DOHH2 (cell line): ENCODE measurements around the gene CRYBG2.

ENCODE experiments used
- H3F3A ChIP-seq: fragments of 200-600 bp; sonication (generic), shearing (Covaris generic); 2 replicates; pipeline ENCODE4 v1.6.0; 2016; ENCODE audit warnings: antibody characterized with exemption, mild to moderate bottlenecking; ENCODE audit not compliant: control insufficient read depth, insufficient read depth
- H3K27ac ChIP-seq: fragments of 200-600 bp; sonication (generic); 2 replicates; pipeline ENCODE4 v1.5.1; 2014; ENCODE audit warnings: low read depth, mild to moderate bottlenecking, low read length, moderate library complexity
- H3K27me3 ChIP-seq: fragments of 200-600 bp; sonication (generic); 2 replicates; pipeline ENCODE4 v1.6.1; 2014; ENCODE audit warnings: mild to moderate bottlenecking, low read length, mixed read lengths; ENCODE audit not compliant: control insufficient read depth
- H3K36me3 ChIP-seq: fragments of 200-600 bp; sonication (generic); 2 replicates; pipeline ENCODE4 v1.6.1; 2014; ENCODE audit warnings: mild to moderate bottlenecking, low read length, moderate library complexity, mixed read lengths; ENCODE audit not compliant: control insufficient read depth
- H3K4me1 ChIP-seq: fragments of 200-600 bp; sonication (generic); 2 replicates; pipeline ENCODE4 v1.6.1; 2014; ENCODE audit warnings: mild to moderate bottlenecking, low read length, mixed read lengths; ENCODE audit not compliant: control insufficient read depth
- H3K4me2 ChIP-seq: fragments of 200-600 bp; sonication (generic); 2 replicates; pipeline ENCODE4 v1.6.0; 2014; ENCODE audit warnings: mild to moderate bottlenecking, low read length, moderate library complexity
- H3K4me3 ChIP-seq: fragments of 200-600 bp; sonication (generic); 2 replicates; pipeline ENCODE4 v1.5.1; 2014; ENCODE audit warnings: mild to moderate bottlenecking, low read length, mixed read lengths
- H3K79me2 ChIP-seq: fragments of 200-600 bp; sonication (generic); 2 replicates; pipeline ENCODE4 v1.6.1; 2014; ENCODE audit warnings: mild to moderate bottlenecking, low read length, mixed read lengths; ENCODE audit not compliant: control insufficient read depth
- H3K9me2 ChIP-seq: fragments of 200-600 bp; sonication (generic); replicated peaks from 2 replicates; pipeline ENCODE4 v1.6.1; 2014; ENCODE audit warnings: mild to moderate bottlenecking, low read length, mixed read lengths; ENCODE audit not compliant: control insufficient read depth
- H3K9me3 ChIP-seq: fragments of 200-600 bp; sonication (generic); 2 replicates; pipeline ENCODE4 v1.6.1; 2014; ENCODE audit warnings: antibody characterized with exemption, low read length, mixed read lengths; ENCODE audit not compliant: control insufficient read depth, insufficient read depth
- H4K20me1 ChIP-seq: fragments of 200-600 bp; sonication (generic); 2 replicates; pipeline ENCODE4 v1.6.0; 2014; ENCODE audit warnings: low read depth, mild to moderate bottlenecking, antibody characterized with exemption, low read length, moderate library complexity; ENCODE audit not compliant: control insufficient read depth, insufficient read depth
- CTCF ChIP-seq: fragments of 200-600 bp; sonication (generic); IDR thresholded peaks from one replicate; pipeline ENCODE4 v1.5.1; 2014; ENCODE audit warnings: antibody characterized with exemption, mild to moderate bottlenecking, low read depth, low read length; ENCODE audit not compliant: poor library complexity, severe bottlenecking
- EZH2phosphoT487 ChIP-seq: fragments of 200-600 bp; sonication (generic); IDR thresholded peaks from 2 replicates; pipeline ENCODE4 v1.6.1; 2017; ENCODE audit warnings: borderline replicate concordance, mild to moderate bottlenecking, antibody characterized with exemption, low read length, moderate library complexity, mixed read lengths

Gene CRYBG2

DNA sequence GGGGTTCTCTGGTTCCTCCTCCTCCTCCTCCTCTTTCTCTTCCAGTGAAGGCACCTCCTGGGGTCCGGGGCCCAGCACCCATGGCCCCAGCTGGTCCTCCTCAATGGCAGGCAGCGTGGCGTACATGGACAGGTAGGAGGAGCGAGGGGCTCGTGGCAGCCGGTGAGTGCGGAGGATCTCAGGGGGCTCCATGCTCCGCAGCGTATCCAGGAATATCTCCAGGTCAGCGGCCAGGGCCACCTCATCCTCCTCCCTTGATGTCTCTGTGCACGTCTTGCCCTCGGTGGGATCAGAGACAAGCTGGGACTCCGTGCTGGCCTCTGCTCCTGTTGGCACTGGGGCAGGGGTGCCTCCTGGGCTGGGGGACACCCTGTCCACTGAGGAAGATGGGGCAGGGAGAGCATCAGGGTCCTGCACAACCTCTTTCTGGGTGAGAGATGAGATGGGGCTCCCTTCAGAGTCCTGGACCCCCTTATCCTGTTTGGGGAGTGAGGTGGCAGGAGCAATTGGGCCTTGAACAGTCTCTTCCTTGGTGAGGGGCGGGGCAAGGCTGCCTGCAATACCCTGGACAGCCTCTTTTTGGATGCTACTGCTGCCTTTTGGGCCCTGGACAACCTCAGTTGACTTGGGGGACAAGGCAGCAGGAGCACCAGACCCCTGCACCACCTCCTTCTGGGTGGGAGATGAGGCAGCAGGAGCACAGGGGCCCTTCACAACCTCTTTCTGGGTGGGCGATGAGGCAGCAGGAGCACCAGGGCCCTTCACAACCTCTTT lies 9.6 kb downstream of the CRYBG2 start:
- no peaks in the 10 kb centered on the region for H3K36me3 ChIP-seq
- no peaks in the 10 kb centered on the region for H3F3A ChIP-seq
- no peaks in the 10 kb centered on the region for H3K9me2 ChIP-seq
- no peaks in the 10 kb centered on the region for H4K20me1 ChIP-seq
- H3K27me3 ChIP-seq = peaks cover 10% of the 10 kb centered on the region
- no peaks in the 10 kb centered on the region for H3K9me3 ChIP-seq
- TF ChIP-seq CTCF = no peak
- TF ChIP-seq EZH2phosphoT487 = no peak
- H3K79me2 ChIP-seq = no peaks in the 10 kb centered on the region
- no peaks in the 10 kb centered on the region for H3K4me1 ChIP-seq
- H3K4me3 ChIP-seq = no peak overlapping the region
- no peak overlapping the region for H3K4me2 ChIP-seq
- no peak overlapping the region for H3K27ac ChIP-seq

GRCh38 chr1:26340047-26340481 lies 13.9 kb downstream of the CRYBG2 start:
- Histone ChIP-seq H3K27ac (no peak overlapping the region), H3K4me3 (no peak overlapping the region), H3K79me2 (no peaks in the 10 kb centered on the region), H4K20me1 (no peaks in the 10 kb centered on the region), H3K27me3 (peaks cover 27% of the 10 kb centered on the region), H3K9me2 (no peaks in the 10 kb centered on the region), H3F3A (peaks cover 7% of the 10 kb centered on the region; the same call in 1 of the 2 replicates), H3K9me3 (no peaks in the 10 kb centered on the region), H3K36me3 (no peaks in the 10 kb centered on the region), H3K4me1 (peaks cover 21% of the 10 kb centered on the region), H3K4me2 (no peak overlapping the region)
- no peak for TF ChIP-seq CTCF
- no peak for TF ChIP-seq EZH2phosphoT487

- Histone ChIP-seq H3F3A (peaks cover 7% of the 10 kb centered on the region; the same call in 1 of the 2 replicates), H3K79me2 (no peaks in the 10 kb centered on the region), H4K20me1 (no peaks in the 10 kb centered on the region), H3K4me2 (no peak overlapping the region), H3K4me1 (peaks cover 21% of the 10 kb centered on the region), H3K9me2 (no peaks in the 10 kb centered on the region), H3K36me3 (no peaks in the 10 kb centered on the region), H3K4me3 (no peak overlapping the region), H3K27me3 (peaks cover 27% of the 10 kb centered on the region), H3K27ac (no peak overlapping the region), H3K9me3 (no peaks in the 10 kb centered on the region)
- TF ChIP-seq CTCF (no peak), EZH2phosphoT487 (no peak)
Measured at GRCh38 chr1:26338670-26339069, 15.3 kb downstream of the CRYBG2 start.
